ENCODE data around the gene SARS2.
"Not testable (repeated sequence)": the region's sequence is repeated elsewhere in the genome, so short reads cannot be mapped to it uniquely, and the experiment has no call there.

SARS2 gene

GRCh38 chr19:38929929-38930775, at the start of gene SARS2:
SARS2 (minus strand) TSS chr19:38930763; CDS start chr19:38930736, 27 bp downstream.
- DNase-seq = peak; percentile 93

GRCh38 chr19:38979812-38980211, 49.2 kb upstream of the SARS2 start:
- no peak for DNase-seq

GRCh38 chr19:38978326-38978689, 47.7 kb upstream of the SARS2 start:
- no peak for DNase-seq

GRCh38 chr19:38977445-38978325, 47.1 kb upstream of the SARS2 start:
- DNase-seq = peak; percentile 75

- DNase-seq = no peak
Measured at GRCh38 chr19:38975861-38976271, 45.3 kb upstream of the SARS2 start.

- no peak for DNase-seq
Measured at GRCh38 chr19:38975214-38975860, 44.8 kb upstream of the SARS2 start, which contains the start of gene FBXO17. FBXO17 (minus strand) TSS chr19:38975742; CDS start chr19:38950319, 25,423 bp downstream.

- DNase-seq = no peak
Measured at GRCh38 chr19:38974624-38975213, 44.2 kb upstream of the SARS2 start.

- no peak for DNase-seq
Measured at GRCh38 chr19:38971672-38972071, 41.1 kb upstream of the SARS2 start.

GRCh38 chr19:38970664-38971532, 40.3 kb upstream of the SARS2 start:
- DNase-seq = no peak

GRCh38 chr19:38966149-38966548, 35.6 kb upstream of the SARS2 start:
- DNase-seq = not testable (repeated sequence)

- DNase-seq = no peak
Measured at GRCh38 chr19:38964738-38965137, 34.2 kb upstream of the SARS2 start.

- DNase-seq = no peak
Measured at GRCh38 chr19:38959618-38960017, 29.1 kb upstream of the SARS2 start.

GRCh38 chr19:38958301-38958700, 27.7 kb upstream of the SARS2 start:
- DNase-seq = no peak

- no peak for DNase-seq
Measured at GRCh38 chr19:38956264-38956663, 25.7 kb upstream of the SARS2 start.

- DNase-seq = no peak
Measured at GRCh38 chr19:38953677-38954076, 23.1 kb upstream of the SARS2 start.

- DNase-seq = peak; percentile 24
Measured at GRCh38 chr19:38952395-38953165, 22.0 kb upstream of the SARS2 start.

GRCh38 chr19:38951187-38951586, 20.6 kb upstream of the SARS2 start:
- DNase-seq = no peak

- DNase-seq = peak; percentile 15
Measured at GRCh38 chr19:38949580-38950367, 19.2 kb upstream of the SARS2 start.

GRCh38 chr19:38946229-38947010, 15.9 kb upstream of the SARS2 start:
- DNase-seq = no peak
